Nephron (organoid): Measurements from ENCODE around the gene CNGA3.

Source experiments
- H3K27ac Mint-ChIP-seq, 3 experiments: 2 replicates each; pipeline ENCODE4 v1.8.0; 2020; ENCODE audit warnings: mixed read lengths in 3 of 3, mild to moderate bottlenecking in 2 of 3, moderate library complexity in 1 of 3
- H3K27me3 Mint-ChIP-seq: 2 replicates; pipeline ENCODE4 v1.8.0; 2021; ENCODE audit warnings: low read depth, mild to moderate bottlenecking, moderate library complexity, mixed read lengths
- H3K36me3 Mint-ChIP-seq: 2 replicates; pipeline ENCODE4 v1.8.0; 2020; ENCODE audit warnings: low read depth, mixed read lengths
- H3K4me1 Mint-ChIP-seq: 2 replicates; pipeline ENCODE4 v1.8.0; 2020; ENCODE audit warnings: mixed read lengths
- H3K4me3 Mint-ChIP-seq, 3 experiments: 2 replicates each; pipeline ENCODE4 v1.8.0; 2020; ENCODE audit warnings: mild to moderate bottlenecking in 3 of 3, mixed read lengths in 3 of 3, moderate library complexity in 2 of 3
- H3K9me3 Mint-ChIP-seq: 2 replicates; pipeline ENCODE4 v1.8.0; 2020; ENCODE audit warnings: mixed read lengths
- TF ChIP-seq, protein P1 (sequence below), 3 experiments: fragments of 200-600 bp; sonication (generic); IDR thresholded peaks; one replicate each; pipeline ENCODE4 v1.5.0; 2021; ENCODE audit warnings: antibody characterized with exemption in 3 of 3; ENCODE audit not compliant: unreplicated experiment in 3 of 3

Gene CNGA3

GRCh38 chr2:98445177-98445682 is 99.0 kb downstream of the CNGA3 start:
- Mint-ChIP-seq H3K9me3 (no peaks in the 10 kb centered on the region), H3K4me1 (peaks cover 16% of the 10 kb centered on the region), H3K36me3 (no peaks in the 10 kb centered on the region), H3K27me3 (no peaks in the 10 kb centered on the region), H3K27ac (peak overlapping the region; percentile 84 to 91 (median 86)), H3K4me3 (peak overlapping the region; percentile 92 to 96 (median 94))
- TF ChIP-seq, protein P1, sequence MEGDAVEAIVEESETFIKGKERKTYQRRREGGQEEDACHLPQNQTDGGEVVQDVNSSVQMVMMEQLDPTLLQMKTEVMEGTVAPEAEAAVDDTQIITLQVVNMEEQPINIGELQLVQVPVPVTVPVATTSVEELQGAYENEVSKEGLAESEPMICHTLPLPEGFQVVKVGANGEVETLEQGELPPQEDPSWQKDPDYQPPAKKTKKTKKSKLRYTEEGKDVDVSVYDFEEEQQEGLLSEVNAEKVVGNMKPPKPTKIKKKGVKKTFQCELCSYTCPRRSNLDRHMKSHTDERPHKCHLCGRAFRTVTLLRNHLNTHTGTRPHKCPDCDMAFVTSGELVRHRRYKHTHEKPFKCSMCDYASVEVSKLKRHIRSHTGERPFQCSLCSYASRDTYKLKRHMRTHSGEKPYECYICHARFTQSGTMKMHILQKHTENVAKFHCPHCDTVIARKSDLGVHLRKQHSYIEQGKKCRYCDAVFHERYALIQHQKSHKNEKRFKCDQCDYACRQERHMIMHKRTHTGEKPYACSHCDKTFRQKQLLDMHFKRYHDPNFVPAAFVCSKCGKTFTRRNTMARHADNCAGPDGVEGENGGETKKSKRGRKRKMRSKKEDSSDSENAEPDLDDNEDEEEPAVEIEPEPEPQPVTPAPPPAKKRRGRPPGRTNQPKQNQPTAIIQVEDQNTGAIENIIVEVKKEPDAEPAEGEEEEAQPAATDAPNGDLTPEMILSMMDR (IDR thresholded peaks at IDR 0.05; ENCODE audit: unreplicated experiment in 3 of 3): no peak

DNA sequence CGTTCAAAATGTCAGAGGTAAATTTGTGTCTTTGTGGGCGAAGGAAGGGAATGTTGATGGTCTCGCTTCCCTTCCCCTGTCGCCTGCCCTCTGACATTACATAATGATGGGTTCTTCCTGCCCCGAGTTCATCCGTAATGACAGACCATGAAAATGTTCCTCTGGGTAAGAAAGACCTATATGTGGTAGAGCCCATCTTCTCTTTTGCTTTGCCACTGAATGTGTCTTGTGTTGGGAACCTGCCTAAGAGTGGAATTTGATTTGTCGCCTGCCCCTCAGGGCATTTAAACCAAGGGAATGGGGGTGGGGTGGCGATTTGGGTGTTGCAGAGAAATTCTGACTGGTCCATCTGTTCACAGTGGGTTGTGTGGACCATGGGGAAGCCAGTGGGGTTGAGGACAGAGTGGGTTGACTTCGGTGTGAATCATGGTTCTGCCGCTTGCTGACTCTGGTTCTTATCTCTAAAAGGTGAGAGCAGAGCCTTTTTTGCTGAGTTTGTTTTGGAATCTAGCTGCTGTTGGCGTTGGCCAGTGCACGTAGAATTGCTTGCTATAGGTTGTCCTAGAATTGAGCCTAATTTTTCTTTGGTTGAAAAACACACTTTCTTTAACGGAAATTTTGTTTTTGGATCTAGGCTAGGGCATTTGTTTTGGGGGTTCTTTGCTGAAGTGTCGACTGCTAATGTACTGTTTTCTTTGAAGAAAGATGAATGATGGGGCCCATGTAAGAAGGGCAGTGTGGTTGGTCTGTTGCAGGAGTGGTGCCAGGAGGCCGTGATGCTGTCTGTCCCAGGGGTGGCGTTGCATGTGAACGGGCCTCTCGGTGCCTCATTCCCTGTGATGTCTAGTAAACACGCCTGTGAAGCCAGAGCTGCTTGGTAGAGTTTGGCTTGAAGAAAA is 99.7 kb downstream of the CNGA3 start:
- Mint-ChIP-seq H3K27ac (peak overlapping the region; percentile 84 to 91 (median 86)), H3K27me3 (no peaks in the 10 kb centered on the region), H3K36me3 (no peaks in the 10 kb centered on the region), H3K9me3 (no peaks in the 10 kb centered on the region), H3K4me3 (peak overlapping the region; percentile 92 to 96 (median 94)), H3K4me1 (peaks cover 16% of the 10 kb centered on the region)
- TF ChIP-seq, protein P1 (IDR thresholded peaks at IDR 0.05; ENCODE audit: unreplicated experiment in 3 of 3): no peak

DNA sequence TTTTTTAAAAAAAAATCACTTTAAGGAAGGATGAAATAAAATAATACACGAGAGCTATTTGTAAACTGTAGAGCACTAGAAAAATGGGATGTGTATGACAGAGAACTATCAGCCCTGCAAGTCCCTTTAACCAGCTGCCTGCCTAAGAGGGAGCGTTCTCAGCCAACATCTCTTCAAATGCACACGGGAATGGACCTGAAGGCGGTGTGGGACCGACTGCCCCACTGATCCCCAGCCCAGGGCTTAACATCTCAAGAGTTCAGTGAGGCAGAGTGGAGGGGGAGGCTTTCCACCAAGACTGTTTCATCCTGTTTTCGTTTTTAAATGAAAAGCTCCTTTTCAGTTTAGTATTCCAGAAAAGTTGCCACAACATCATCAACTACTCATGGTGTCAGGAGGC is 100.6 kb downstream of the CNGA3 start:
- Mint-ChIP-seq H3K36me3 (no peaks in the 10 kb centered on the region), H3K9me3 (no peaks in the 10 kb centered on the region), H3K4me1 (peaks cover 16% of the 10 kb centered on the region), H3K4me3 (peak overlapping the region; percentile 92 to 96 (median 94)), H3K27me3 (no peaks in the 10 kb centered on the region), H3K27ac (no peak overlapping the region)
- TF ChIP-seq, protein P1 (IDR thresholded peaks at IDR 0.05; ENCODE audit: unreplicated experiment in 3 of 3): no peak
